RWPE2 (cell line): ENCODE data around the gene RBMX.

ENCODE experiments used
- ATAC-seq: fragments of 200-7000 bp; cut with Tn5 transposase; 3 replicates; pipeline ENCODE4 v1.9.1; 2021; ENCODE audit warnings: low read depth
- DNase-seq: peaks from one replicate; pipeline ENCODE4 v3.0.0-alpha.2; 2020; ENCODE audit warnings: low spot score
- H3K27ac ChIP-seq: fragments of 450-650 bp; 2 replicates; pipeline ENCODE4 v1.5.1; 2017; ENCODE audit warnings: mild to moderate bottlenecking; ENCODE audit not compliant: poor library complexity, severe bottlenecking
- H3K27me3 ChIP-seq: fragments of 250-450 bp; sonication (Bioruptor Pico); 2 replicates; pipeline ENCODE4 v1.5.1; 2021; ENCODE audit warnings: mild to moderate bottlenecking, moderate library complexity; ENCODE audit not compliant: insufficient read depth, poor library complexity, severe bottlenecking
- H3K36me3 ChIP-seq: fragments of 250-450 bp; sonication (Bioruptor Pico); 2 replicates; pipeline ENCODE4 v1.5.1; 2020; ENCODE audit warnings: low read depth, mild to moderate bottlenecking, moderate library complexity
- H3K4me1 ChIP-seq: fragments of 250-450 bp; sonication (Bioruptor Pico); 2 replicates; pipeline ENCODE4 v1.5.1; 2021; ENCODE audit warnings: mild to moderate bottlenecking, moderate library complexity; ENCODE audit not compliant: insufficient read depth, poor library complexity, severe bottlenecking
- H3K4me3 ChIP-seq: fragments of 250-450 bp; sonication (Bioruptor Pico); 2 replicates; pipeline ENCODE4 v1.5.1; 2021; ENCODE audit warnings: mild to moderate bottlenecking, moderate library complexity; ENCODE audit not compliant: severe bottlenecking
- H3K9me3 ChIP-seq: fragments of 250-450 bp; sonication (Bioruptor Pico); 2 replicates; pipeline ENCODE4 v1.5.1; 2021; ENCODE audit warnings: mild to moderate bottlenecking, moderate library complexity; ENCODE audit not compliant: severe bottlenecking
- CTCF ChIP-seq: fragments of 450-650 bp; IDR thresholded peaks from one replicate; pipeline ENCODE4 v1.5.1; 2017; ENCODE audit warnings: mild to moderate bottlenecking, moderate library complexity; ENCODE audit not compliant: poor library complexity, severe bottlenecking

RBMX gene

GRCh38 chrX:136863826-136864225 is 16.7 kb downstream of the RBMX start:
- H3K9me3 ChIP-seq = no peaks in the 10 kb centered on the region
- no peaks in the 10 kb centered on the region for H3K27me3 ChIP-seq
- ATAC-seq = no peak
- no peak overlapping the region for H3K4me3 ChIP-seq
- peaks cover 55% of the 10 kb centered on the region for H3K36me3 ChIP-seq
- DNase-seq = no peak
- no peak overlapping the region for H3K27ac ChIP-seq
- no peaks in the 10 kb centered on the region for H3K4me1 ChIP-seq
- TF ChIP-seq CTCF = no peak

DNA sequence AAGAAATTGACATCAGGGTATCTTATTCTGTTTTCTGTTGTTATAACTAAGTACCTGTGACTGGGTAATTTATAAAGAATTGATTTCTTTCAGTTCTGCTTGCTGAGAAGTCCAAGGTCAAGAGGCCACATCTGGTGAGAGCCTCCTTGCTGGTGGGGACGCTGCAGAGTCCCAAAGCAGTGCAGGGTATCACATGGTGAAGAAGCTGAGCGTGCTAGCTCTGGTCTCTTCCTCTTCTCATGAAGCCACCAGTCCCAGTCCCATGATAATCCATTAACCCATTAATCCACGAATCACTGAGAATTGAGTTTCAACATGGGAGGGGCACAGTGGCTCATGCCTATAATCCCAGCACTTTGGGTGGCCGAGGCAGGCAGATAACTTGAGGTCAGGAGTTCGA is 18.0 kb downstream of the RBMX start:
- Histone ChIP-seq H3K4me3 (no peak overlapping the region), H3K27me3 (no peaks in the 10 kb centered on the region), H3K27ac (no peak overlapping the region), H3K9me3 (no peaks in the 10 kb centered on the region), H3K36me3 (peaks cover 45% of the 10 kb centered on the region), H3K4me1 (no peaks in the 10 kb centered on the region)
- no peak for TF ChIP-seq CTCF
- ATAC-seq = no peak
- DNase-seq = no peak

GRCh38 chrX:136861877-136862276 is 18.6 kb downstream of the RBMX start:
- Histone ChIP-seq H3K36me3 (peaks cover 39% of the 10 kb centered on the region), H3K4me1 (no peaks in the 10 kb centered on the region), H3K27ac (no peak overlapping the region), H3K9me3 (no peaks in the 10 kb centered on the region), H3K27me3 (no peaks in the 10 kb centered on the region), H3K4me3 (no peak overlapping the region)
- DNase-seq (no peak), ATAC-seq (no peak)
- TF ChIP-seq CTCF = no peak

DNA sequence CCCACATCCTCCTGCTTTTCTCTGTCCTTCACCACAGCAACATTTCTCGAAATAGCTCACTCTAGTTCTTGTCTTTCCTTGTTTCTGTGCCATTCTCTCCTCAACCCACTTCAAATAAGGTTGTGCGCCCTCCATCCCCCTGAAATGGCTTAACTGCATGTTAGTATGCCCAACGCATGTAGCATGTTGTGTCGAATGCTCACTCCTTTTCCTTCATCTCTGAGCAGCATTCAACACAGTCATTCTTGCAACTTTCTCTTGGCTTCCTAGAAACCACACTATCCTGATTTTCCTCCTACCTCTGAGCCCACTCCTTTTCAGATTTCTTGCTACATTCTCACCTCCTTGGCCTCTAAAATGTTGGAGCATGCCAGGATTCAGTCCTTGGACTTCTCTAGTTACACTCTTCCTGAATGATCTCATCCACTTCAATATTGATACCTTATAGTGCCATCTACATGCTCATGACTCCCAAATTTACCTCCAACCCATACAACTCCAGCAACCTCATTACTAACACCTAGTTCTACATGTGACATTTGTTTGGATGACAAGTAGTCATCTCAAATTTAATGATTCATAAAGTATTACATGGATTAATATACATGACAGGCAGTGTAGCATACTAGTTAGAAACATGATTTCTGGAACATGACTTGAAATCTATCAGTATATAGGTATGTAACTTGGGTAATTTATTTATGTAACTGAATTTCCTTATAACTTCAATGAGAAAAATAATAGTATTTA is 22.3 kb downstream of the RBMX start:
- Histone ChIP-seq H3K4me3 (no peak overlapping the region), H3K27me3 (no peaks in the 10 kb centered on the region), H3K27ac (no peak overlapping the region), H3K9me3 (no peaks in the 10 kb centered on the region), H3K4me1 (no peaks in the 10 kb centered on the region), H3K36me3 (peaks cover 27% of the 10 kb centered on the region)
- no peak for TF ChIP-seq CTCF
- DNase-seq (no peak), ATAC-seq (no peak)

- H3K9me3 ChIP-seq = no peaks in the 10 kb centered on the region
- DNase-seq = no peak
- TF ChIP-seq CTCF = no peak
- H3K27me3 ChIP-seq = no peaks in the 10 kb centered on the region
- H3K4me1 ChIP-seq = no peaks in the 10 kb centered on the region
- no peak overlapping the region for H3K27ac ChIP-seq
- ATAC-seq = no peak
- H3K4me3 ChIP-seq = no peak overlapping the region
- H3K36me3 ChIP-seq = peaks cover 14% of the 10 kb centered on the region
Observed at GRCh38 chrX:136856551-136856950, 24.0 kb downstream of the RBMX start.
